Measurements from ENCODE around the gene PTPN5. TPM values are rescaled to one million over a fixed set of nuclear protein-coding genes. Genes with fewer than 3 reads are reported as not detected.

The PTPN5 gene
- total and polyA plus RNA-seq, 7 donors, result 0.22 to 1.4 (median 0.61) TPM

DNA sequence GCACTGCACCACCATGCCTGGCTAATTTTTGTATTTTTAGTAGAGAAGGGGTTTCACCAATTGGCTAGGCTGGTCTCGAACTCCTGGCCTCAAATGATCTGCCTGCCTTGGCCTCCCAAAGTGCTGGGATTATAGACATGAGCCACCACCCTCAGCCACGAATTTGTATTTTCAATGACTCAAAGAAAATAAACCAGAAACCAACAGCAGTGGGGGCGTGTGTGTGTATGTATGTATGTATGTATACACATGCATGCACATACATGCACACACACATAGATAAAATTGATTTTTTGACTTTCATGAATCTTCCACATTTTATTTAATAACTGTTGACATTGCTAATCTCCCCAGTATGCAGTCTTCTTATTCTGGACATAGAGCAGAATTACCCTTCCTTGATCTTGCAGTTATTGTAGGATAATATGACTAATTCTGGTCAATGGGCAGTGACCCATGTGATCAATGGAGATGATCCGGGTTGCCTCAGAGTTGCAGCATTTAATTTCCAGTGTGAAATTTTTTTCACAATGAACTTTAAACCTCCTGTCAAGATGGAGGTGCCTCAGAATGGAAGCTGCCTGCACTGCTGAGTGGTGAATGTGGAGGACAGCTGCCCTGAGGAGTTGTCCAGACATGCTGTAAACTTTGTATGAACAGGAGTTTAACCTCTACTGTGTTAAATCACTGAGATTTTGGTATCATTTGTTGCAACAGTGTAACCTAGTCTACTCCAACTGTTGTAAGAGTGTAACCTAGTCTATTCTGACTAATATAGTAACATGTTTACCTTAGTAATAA is 12.8 kb upstream of the PTPN5 start:
- Histone ChIP-seq H3K36me3 (ENCODE audit: insufficient read depth in 1 of 2, low read depth in 1 of 2) (no peaks in the 10 kb centered on the region), H3K4me1 (no peaks in the 10 kb centered on the region), H3K27me3 (ENCODE audit: insufficient read depth in 3 of 3, low read length in 2 of 3) (no peaks in the 10 kb centered on the region), H3K9me3 (no peaks in the 10 kb centered on the region), H3K4me3 (no peak overlapping the region), H3K27ac (no peak overlapping the region)
- no peak for ATAC-seq
- DNase-seq, result no peak
- TF ChIP-seq, protein P1, sequence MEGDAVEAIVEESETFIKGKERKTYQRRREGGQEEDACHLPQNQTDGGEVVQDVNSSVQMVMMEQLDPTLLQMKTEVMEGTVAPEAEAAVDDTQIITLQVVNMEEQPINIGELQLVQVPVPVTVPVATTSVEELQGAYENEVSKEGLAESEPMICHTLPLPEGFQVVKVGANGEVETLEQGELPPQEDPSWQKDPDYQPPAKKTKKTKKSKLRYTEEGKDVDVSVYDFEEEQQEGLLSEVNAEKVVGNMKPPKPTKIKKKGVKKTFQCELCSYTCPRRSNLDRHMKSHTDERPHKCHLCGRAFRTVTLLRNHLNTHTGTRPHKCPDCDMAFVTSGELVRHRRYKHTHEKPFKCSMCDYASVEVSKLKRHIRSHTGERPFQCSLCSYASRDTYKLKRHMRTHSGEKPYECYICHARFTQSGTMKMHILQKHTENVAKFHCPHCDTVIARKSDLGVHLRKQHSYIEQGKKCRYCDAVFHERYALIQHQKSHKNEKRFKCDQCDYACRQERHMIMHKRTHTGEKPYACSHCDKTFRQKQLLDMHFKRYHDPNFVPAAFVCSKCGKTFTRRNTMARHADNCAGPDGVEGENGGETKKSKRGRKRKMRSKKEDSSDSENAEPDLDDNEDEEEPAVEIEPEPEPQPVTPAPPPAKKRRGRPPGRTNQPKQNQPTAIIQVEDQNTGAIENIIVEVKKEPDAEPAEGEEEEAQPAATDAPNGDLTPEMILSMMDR (IDR thresholded peaks at IDR 0.05), result no peak
- WGBS, 3 donors, result 53 to 62% (median 57%) methylated on average over 4 of the region's 4 CpGs
- intact Hi-C loops (cut with DNase I), result no loop called here

- intact Hi-C loops (cut with DNase I), result no loop called here
- TF ChIP-seq, protein P1 (IDR thresholded peaks at IDR 0.05), result peak; percentile 40
- WGBS, 3 donors, result 32 to 38% (median 33%) methylated on average over 13 of the region's 13 CpGs
- Histone ChIP-seq H3K4me3 (no peak overlapping the region), H3K4me1 (no peaks in the 10 kb centered on the region), H3K27me3 (ENCODE audit: insufficient read depth in 3 of 3, low read length in 2 of 3) (no peaks in the 10 kb centered on the region), H3K27ac (no peak overlapping the region), H3K36me3 (ENCODE audit: insufficient read depth in 1 of 2, low read depth in 1 of 2) (no peaks in the 10 kb centered on the region), H3K9me3 (no peaks in the 10 kb centered on the region)
- no peak for DNase-seq
- ATAC-seq, result no peak
These were observed 11.0 kb upstream of the PTPN5 start for GRCh38 chr11:18802381-18803257.

DNA sequence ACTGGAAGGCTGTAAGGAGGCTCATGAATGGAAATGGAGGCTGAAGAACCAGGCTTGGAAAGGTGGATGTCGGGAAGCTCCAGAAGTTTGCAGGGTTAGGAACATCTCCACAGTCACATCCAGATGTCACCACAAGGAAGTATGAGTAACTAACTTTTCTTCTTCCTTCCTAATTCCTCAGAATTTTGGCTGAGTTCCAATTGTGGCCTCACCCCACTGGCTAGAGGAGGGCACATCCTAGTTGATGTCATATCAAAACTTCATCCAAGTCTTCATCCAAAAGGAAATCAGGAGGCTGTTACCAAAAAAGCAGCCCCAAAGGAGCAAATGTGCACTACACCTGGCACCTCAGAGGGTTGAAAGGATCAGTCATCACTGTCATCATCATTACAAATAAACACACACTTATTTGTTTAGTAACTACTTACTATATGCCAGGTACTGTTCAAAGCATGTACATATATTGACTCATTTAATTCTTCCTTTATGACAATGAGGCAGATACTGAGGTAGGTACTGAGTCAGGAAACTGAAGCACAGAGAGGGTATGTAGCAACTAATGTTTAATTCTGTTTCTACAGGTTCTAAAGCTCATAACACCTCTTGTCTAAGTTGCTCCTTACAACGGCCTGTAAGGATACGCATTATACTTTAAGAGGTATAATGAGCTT is 7.3 kb upstream of the PTPN5 start:
- 84 to 88% (median 84%) methylated on average over 3 of the region's 3 CpGs for WGBS, 3 donors
- ATAC-seq, result no peak
- intact Hi-C loops (cut with DNase I), result no loop called here

DNA sequence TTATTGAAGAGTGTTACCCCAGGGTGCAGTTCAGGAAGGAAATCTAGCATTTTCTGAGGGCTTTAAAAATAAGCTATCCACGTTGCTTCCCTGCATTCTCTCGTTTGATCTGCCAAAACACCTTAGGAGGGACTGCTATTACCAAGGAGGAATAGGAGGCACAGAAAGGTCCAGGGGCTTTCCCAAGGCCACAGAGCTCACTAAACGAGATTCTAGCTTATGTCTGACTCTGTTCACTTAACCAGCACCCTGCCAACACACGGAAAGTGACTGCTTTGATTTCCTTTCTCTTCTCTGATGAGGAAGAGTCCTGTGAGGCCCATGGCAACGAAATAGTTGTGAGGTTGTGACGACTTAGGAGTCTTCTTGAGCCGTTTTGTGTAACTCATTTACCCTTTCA is 3.4 kb upstream of the PTPN5 start:
- WGBS, 3 donors, result 27 to 34% (median 31%) methylated on average over 7 of the region's 7 CpGs
- Histone ChIP-seq H3K4me1 (no peaks in the 10 kb centered on the region), H3K36me3 (ENCODE audit: insufficient read depth in 1 of 2, low read depth in 1 of 2) (no peaks in the 10 kb centered on the region), H3K9me3 (no peaks in the 10 kb centered on the region), H3K4me3 (no peak overlapping the region), H3K27ac (no peak overlapping the region), H3K27me3 (ENCODE audit: insufficient read depth in 3 of 3, low read length in 2 of 3) (peaks cover 4 to 44% (median 11%) of the 10 kb centered on the region in 3 donors)
- intact Hi-C loops (cut with DNase I), result no loop called here
- TF ChIP-seq, protein P1 (IDR thresholded peaks at IDR 0.05), result no peak
- DNase-seq (no peak), ATAC-seq (no peak)

More for the DNA sequence above, 7.3 kb upstream of the PTPN5 start:
- Histone ChIP-seq H3K4me3 (no peak overlapping the region), H3K27ac (no peak overlapping the region), H3K27me3 (ENCODE audit: insufficient read depth in 3 of 3, low read length in 2 of 3) (peaks cover 0 to 16% (median 0%) of the 10 kb centered on the region in 3 donors), H3K36me3 (ENCODE audit: insufficient read depth in 1 of 2, low read depth in 1 of 2) (no peaks in the 10 kb centered on the region), H3K9me3 (no peaks in the 10 kb centered on the region), H3K4me1 (no peaks in the 10 kb centered on the region)
- no peak for DNase-seq
- TF ChIP-seq, protein P1 (IDR thresholded peaks at IDR 0.05), result no peak

Measured in psoas muscle (tissue), 8 donors.